Heart left ventricle (tissue), 16 donors: ENCODE data around the gene ILF2. TPM values are rescaled to one million over a fixed set of nuclear protein-coding genes. Genes with fewer than 3 reads are reported as not detected.

ENCODE experiments used
- ATAC-seq, 4 donors: fragments of 200-7000 bp; cut with Tn5 transposase; one replicate each; pipeline ENCODE4 v1.9.1; 2020 to 2022; ENCODE audit warnings: moderate library complexity in 4 of 4, mild to moderate bottlenecking in 3 of 4, moderate number of reproducible peaks in 1 of 4
- DNase-seq, 5 donors: peaks; one replicate each; pipeline ENCODE4 v3.0.0-alpha.2; 2020
- H3K27ac ChIP-seq, 12 donors: fragments of 200-600 bp; sonication (generic) in 4 of 12; one replicate each; pipeline versions ENCODE4 v1.5.0 to v1.8.0; 2016 to 2022; ENCODE audit warnings: mild to moderate bottlenecking in 2 of 12
- H3K27me3 ChIP-seq, 9 donors: fragments of 200-600 bp; sonication (generic) in 2 of 9; one replicate each; pipeline versions ENCODE4 v1.5.1 to v1.8.0; 2016 to 2022; ENCODE audit warnings: mild to moderate bottlenecking in 3 of 9
- H3K36me3 ChIP-seq, 9 donors: fragments of 200-600 bp; sonication (generic) in 2 of 9; one replicate each; pipeline versions ENCODE4 v1.5.0 to v1.8.0; 2018 to 2022; ENCODE audit warnings: mild to moderate bottlenecking in 2 of 9
- H3K4me1 ChIP-seq, 12 donors: fragments of 200-600 bp; sonication (generic) in 4 of 12; one replicate each; pipeline versions ENCODE4 v1.5.0 to v1.8.0; 2016 to 2022; ENCODE audit warnings: mild to moderate bottlenecking in 3 of 12
- H3K4me3 ChIP-seq, 12 donors: fragments of 200-600 bp; sonication (generic) in 4 of 12; one replicate each; pipeline versions ENCODE4 v1.5.0 to v1.8.0; 2017 to 2022; ENCODE audit warnings: mild to moderate bottlenecking in 9 of 12, moderate library complexity in 4 of 12
- H3K9me3 ChIP-seq, 12 donors: fragments of 200-600 bp; sonication (generic) in 4 of 12; one replicate each; pipeline versions ENCODE4 v1.5.0 to v1.8.0; 2016 to 2022; ENCODE audit warnings: mild to moderate bottlenecking in 1 of 12
- CTCF ChIP-seq, 12 donors: fragments of 200-600 bp; sonication (generic) in 4 of 12; IDR thresholded peaks; one replicate each; pipeline versions ENCODE4 v1.5.0 to v1.8.0; 2018 to 2022; ENCODE audit warnings: antibody characterized with exemption in 12 of 12, mild to moderate bottlenecking in 5 of 12
- POLR2A ChIP-seq, 2 donors: fragments of 450-650 bp; IDR thresholded peaks; one replicate each; pipeline ENCODE4 v1.6.1; 2017; ENCODE audit warnings: antibody characterized with exemption in 2 of 2, mild to moderate bottlenecking in 2 of 2, moderate library complexity in 2 of 2
- WGBS, 4 donors: extraction: QIAGEN DNeasy Blood & Tissue Kit in 2 of 4; methylation state at CpG; one replicate each; pipeline versions ENCODE4 v1.1.5 to v1.1.7; 2013 to 2018; 5-methylcytosine and 5-hydroxymethylcytosine counted together
- intact Hi-C, 10 donors: fragments of 100-400 bp; cut with DNase I; formaldehyde crosslinking; loops; one replicate each; pipeline versions ENCODE4 v1.11.1 to v1.14.2; 2022
- polyA plus RNA-seq, 2 donors: library from polyadenylated mRNA; stranded (reverse); fragments of 200-250 nt; gene quantifications; one replicate each; pipeline ENCODE4 v1.2.3, GENCODE V29; 2013
- total RNA-seq, 9 donors: library from RNA; depleted of rRNA in 2 of 9; stranded (reverse); fragments of >200 nt in 2 of 9; fragmentation: NEBNext Ultra II Directional in 3 of 9; extraction: Animal tissue kit (Norgen Biotek cat#: 25700) in 3 of 9; gene quantifications; one replicate each; pipeline versions ENCODE4 v1.1.0 to v1.2.4, GENCODE V29; 2016 to 2023
- donor health status: ischemic (EF 13 %, LVEDD 7.1; RV severe dilation, severe dysfunction).
- donor health status: healthy with polysubstance abuse.
- donor health status: DM: no; HTN: yes; CAD: no.
- donor health status: DM: no; HTN: no; CAD: no.
- donor health status: ischemic (EF 25% LVEDD 6.9; RV normal size, moderate dysfunction).
- donor health status: ischemic (EF 25% LVEDD 5.7; RV mildly dilated, moderate dysfunction).
- donor health status: healthy.
- donor health status: DM: yes; HTN: yes; CAD: no.
- donor health status: ischemic (EF 35%, LVEDD 5.7; RV mildly dilated, moderate dysfunction).
- donor health status: nonischemic (EF 11% LVEDD 7.7; RV severe dilation, severe dysfunction).
- donor health status: DM: yes; HTN: yes; CAD: no.
- donor health status: PGD.
- donor health status: ischemic (EF 29% LVEDD 5.4; RV normal size, mild dysfunction).
- donor health status: nonischemic (EF 23%, LVEDD 6.1; RV moderate dilation, normal function).

Gene ILF2
- total and polyA plus RNA-seq, 11 donors: 22.1 to 163 (median 74.2) TPM

GRCh38 chr1:153616917-153617311, 53.9 kb downstream of the ILF2 start:
- peak; percentile 32 to 69 (median 34) for ATAC-seq
- Histone ChIP-seq H3K4me1 (peaks cover 0 to 35% (median 19%) of the 10 kb centered on the region in 12 donors), H3K9me3 (no peaks in the 10 kb centered on the region), H3K36me3 (peaks cover 0 to 32% (median 21%) of the 10 kb centered on the region in 9 donors), H3K27ac (peak overlapping the region in 10 of 12 donors; percentile 14 to 68 (median 62)), H3K27me3 (no peaks in the 10 kb centered on the region), H3K4me3 (no peak overlapping the region)
- no peak for TF ChIP-seq POLR2A (IDR thresholded peaks at IDR 0.05)
- no peak for TF ChIP-seq CTCF (IDR thresholded peaks at IDR 0.05)
- peak in 2 of 5 donors; percentile 50 to 71 for DNase-seq
- WGBS, 4 donors: 64 to 73% (median 67%) methylated on average over 5 of the region's 5 CpGs
- intact Hi-C loops: loop anchor here in 6 of 10 donors (1.0 to 5.0 kb wide), 6 partner anchors 44 to 105 kb away; no protein-coding TSS in a partner anchor

GRCh38 chr1:153616144-153616916, 54.5 kb downstream of the ILF2 start, which contains the start of gene S100A14:
Gene S100A14, minus strand, starts transcription at chr1:153616325. Its CDS starts 467 bp downstream, at chr1:153615858.
- no peak for TF ChIP-seq CTCF (IDR thresholded peaks at IDR 0.05)
- no peak for TF ChIP-seq POLR2A (IDR thresholded peaks at IDR 0.05)
- intact Hi-C loops: loop anchor here in 6 of 10 donors (2.0 to 5.0 kb wide), 5 partner anchors 44 to 104 kb away; no protein-coding TSS in a partner anchor
- ATAC-seq (peak in 3 of 4 donors; percentile 9 to 27 (median 22)), DNase-seq (peak in 1 of 5 donors; percentile 55)
- peaks cover 0 to 31% (median 21%) of the 10 kb centered on the region in 9 donors for H3K36me3 ChIP-seq
- H3K27ac ChIP-seq: peak within 1 kb of the TSS in 11 of 12 donors; percentile 35 to 74 (median 62)
- H3K4me3 ChIP-seq: no peak within 1 kb of the TSS
- WGBS, 4 donors: 43 to 67% (median 61%) methylated on average over 7 to 10 of the region's 10 CpGs
- H3K4me1 ChIP-seq: peaks cover 0 to 40% (median 20%) of the 10 kb centered on the region in 12 donors
- H3K9me3 ChIP-seq: no peaks in the 10 kb centered on the region
- H3K27me3 ChIP-seq: no peaks in the 10 kb centered on the region

GRCh38 chr1:153615406-153615805, 55.4 kb downstream of the ILF2 start:
- Histone ChIP-seq H3K4me3 (no peak overlapping the region), H3K9me3 (no peaks in the 10 kb centered on the region), H3K36me3 (peaks cover 0 to 28% (median 20%) of the 10 kb centered on the region in 9 donors), H3K4me1 (peaks cover 0 to 50% (median 28%) of the 10 kb centered on the region in 12 donors), H3K27ac (no peak overlapping the region), H3K27me3 (no peaks in the 10 kb centered on the region)
- ATAC-seq: no peak
- no peak for DNase-seq
- intact Hi-C loops: loop anchor here in 4 of 10 donors (5.0 kb wide), 3 partner anchors 43 to 103 kb away; no protein-coding TSS in a partner anchor
- TF ChIP-seq CTCF (IDR thresholded peaks at IDR 0.05) (no peak), POLR2A (IDR thresholded peaks at IDR 0.05) (no peak)
- 86 to 100% (median 97%) methylated on average over 1 to 2 of the region's 2 CpGs for WGBS, 4 donors

GRCh38 chr1:153614906-153615305, 55.9 kb downstream of the ILF2 start:
- WGBS, 4 donors: 93 to 95% (median 95%) methylated on average over 4 to 7 of the region's 7 CpGs
- Histone ChIP-seq H3K36me3 (peaks cover 0 to 23% (median 15%) of the 10 kb centered on the region in 9 donors), H3K4me1 (peaks cover 0 to 55% (median 32%) of the 10 kb centered on the region in 12 donors), H3K27ac (no peak overlapping the region), H3K27me3 (no peaks in the 10 kb centered on the region), H3K4me3 (no peak overlapping the region), H3K9me3 (no peaks in the 10 kb centered on the region)
- ATAC-seq: no peak
- intact Hi-C loops: loop anchor here in 7 of 10 donors (5.0 kb wide), 3 partner anchors 43 to 103 kb away; no protein-coding TSS in a partner anchor
- DNase-seq: no peak
- no peak for TF ChIP-seq POLR2A (IDR thresholded peaks at IDR 0.05)
- TF ChIP-seq CTCF (IDR thresholded peaks at IDR 0.05): no peak
